Measurements from ENCODE around the gene BMP7.

- TF ChIP-seq POLR2AphosphoS5 (IDR thresholded peaks at IDR 0.05; ENCODE audit: insufficient read depth, low read depth, low read length) (no peak), CTCF (IDR thresholded peaks at IDR 0.05; ENCODE audit: extremely low read depth in 1 of 2, insufficient read depth in 1 of 2, low read depth in 1 of 2, low read length in 2 of 2) (no peak), MAX (IDR thresholded peaks at IDR 0.05; ENCODE audit: insufficient read depth, insufficient read length) (no peak), POLR2A (IDR thresholded peaks at IDR 0.05; ENCODE audit: low read depth, low read length) (no peak), JUN (IDR thresholded peaks at IDR 0.05; ENCODE audit: borderline replicate concordance, insufficient read depth, insufficient read length, low read depth) (no peak), MYC (IDR thresholded peaks at IDR 0.05; ENCODE audit: low read depth, low read length) (no peak), EZH2 (IDR thresholded peaks at IDR 0.05; ENCODE audit: borderline replicate concordance, low read depth, low read length, severe bottlenecking) (no peak)
Observed at GRCh38 chr20:57252559-57253162, 13.8 kb downstream of the BMP7 start.

Measured in endothelial cell of umbilical vein (primary cell).